ACC112 (cell line): ENCODE data around the gene MRPS18C.
A peak's percentile ranks its signal among the peaks of the same experiment; 100 is the strongest.
"Not testable (repeated sequence)": the region's sequence is repeated elsewhere in the genome, so short reads cannot be mapped to it uniquely, and the experiment has no call there.

Experiments used
- H2AFZ ChIP-seq: fragments of 200-600 bp; sonication (generic); one replicate; pipeline ENCODE4 v1.6.0; 2017; ENCODE audit warnings: antibody characterized with exemption, low read length; ENCODE audit not compliant: unreplicated experiment
- H3K27ac ChIP-seq: fragments of 200-600 bp; sonication (generic); 2 replicates; pipeline ENCODE4 v1.5.1; 2014; ENCODE audit warnings: low read depth, mild to moderate bottlenecking, antibody characterized with exemption, low read length, moderate library complexity
- H3K27me3 ChIP-seq: fragments of 200-600 bp; sonication (generic); 2 replicates; pipeline ENCODE4 v1.6.1; 2014; ENCODE audit warnings: mild to moderate bottlenecking, antibody characterized with exemption, low read length, moderate library complexity, mixed read lengths; ENCODE audit not compliant: insufficient read depth
- H3K36me3 ChIP-seq: fragments of 200-600 bp; sonication (generic); 2 replicates; pipeline ENCODE4 v1.6.1; 2016; ENCODE audit warnings: mild to moderate bottlenecking, antibody characterized with exemption, low read length, moderate library complexity, mixed read lengths; ENCODE audit not compliant: insufficient read depth
- H3K4me1 ChIP-seq: fragments of 200-600 bp; sonication (generic); one replicate; pipeline ENCODE4 v1.6.1; 2016; ENCODE audit warnings: low read length, mixed read lengths; ENCODE audit not compliant: insufficient read depth, unreplicated experiment, control insufficient read depth
- H3K4me3 ChIP-seq: fragments of 200-600 bp; sonication (generic); 2 replicates; pipeline ENCODE4 v1.5.1; 2014; ENCODE audit warnings: mild to moderate bottlenecking, low read depth, low read length
- H3K79me2 ChIP-seq: fragments of 200-600 bp; sonication (generic); one replicate; pipeline ENCODE4 v1.6.0; 2016; ENCODE audit warnings: low read length; ENCODE audit not compliant: control insufficient read depth, unreplicated experiment, insufficient read depth

MRPS18C gene

GRCh38 chr4:83449009-83449408 lies 6.8 kb upstream of the MRPS18C start:
- Histone ChIP-seq H3K36me3 (peaks cover 15% of the 10 kb centered on the region), H3K27ac (no peak overlapping the region), H3K4me1 (peaks cover 10% of the 10 kb centered on the region), H3K27me3 (no peaks in the 10 kb centered on the region), H3K79me2 (peaks cover 14% of the 10 kb centered on the region), H3K4me3 (no peak overlapping the region), H2AFZ (no peak overlapping the region)

- Histone ChIP-seq H3K36me3 (peaks cover 27% of the 10 kb centered on the region), H3K4me3 (peak overlapping the region; percentile 85), H3K27me3 (no peaks in the 10 kb centered on the region), H2AFZ (peak overlapping the region; percentile 85), H3K27ac (peak overlapping the region; percentile 93), H3K79me2 (peaks cover 58% of the 10 kb centered on the region), H3K4me1 (peaks cover 23% of the 10 kb centered on the region)
These were observed 1.2 kb upstream of the MRPS18C start for GRCh38 chr4:83454686-83455085.

GRCh38 chr4:83456184-83456501 lies 285 bp downstream of the MRPS18C start:
- Histone ChIP-seq H3K36me3 (peaks cover 35% of the 10 kb centered on the region), H2AFZ (peak overlapping the region; percentile 40), H3K4me1 (peaks cover 23% of the 10 kb centered on the region), H3K27ac (peak overlapping the region; percentile 37; the same call in 1 of the 2 replicates), H3K4me3 (peak overlapping the region; percentile 85), H3K79me2 (peaks cover 58% of the 10 kb centered on the region), H3K27me3 (no peaks in the 10 kb centered on the region)

- no peaks in the 10 kb centered on the region for H3K27me3 ChIP-seq
- H3K4me1 ChIP-seq: no peaks in the 10 kb centered on the region
- no peak overlapping the region for H3K4me3 ChIP-seq
- H3K36me3 ChIP-seq: peaks cover 9% of the 10 kb centered on the region
- no peaks in the 10 kb centered on the region for H3K79me2 ChIP-seq
- no peak overlapping the region for H3K27ac ChIP-seq
- H2AFZ ChIP-seq: no peak overlapping the region
These were observed 17.6 kb downstream of the MRPS18C start for GRCh38 chr4:83473423-83473822.

GRCh38 chr4:83473966-83474365 lies 18.1 kb downstream of the MRPS18C start:
- Histone ChIP-seq H3K36me3 (peaks cover 9% of the 10 kb centered on the region), H2AFZ (no peak overlapping the region), H3K79me2 (no peaks in the 10 kb centered on the region), H3K4me3 (no peak overlapping the region), H3K4me1 (no peaks in the 10 kb centered on the region), H3K27ac (no peak overlapping the region), H3K27me3 (no peaks in the 10 kb centered on the region)

- H2AFZ ChIP-seq: peak within 1 kb of the TSS; percentile 97
- no peaks in the 10 kb centered on the region for H3K36me3 ChIP-seq
- H3K27me3 ChIP-seq: no peaks in the 10 kb centered on the region
- peaks cover 8% of the 10 kb centered on the region for H3K4me1 ChIP-seq
- H3K27ac ChIP-seq: peak within 1 kb of the TSS; percentile 48
- H3K4me3 ChIP-seq: peak within 1 kb of the TSS; percentile 88
- H3K79me2 ChIP-seq: peaks cover 2% of the 10 kb centered on the region
These were observed 28.9 kb downstream of the MRPS18C start, which contains the start of gene ABRAXAS1 for GRCh38 chr4:83484500-83485461. ABRAXAS1 (minus strand) TSS chr4:83485100; CDS start chr4:83485072, 28 bp downstream.

- Histone ChIP-seq H3K27me3 (no peaks in the 10 kb centered on the region), H3K27ac (no peak overlapping the region), H2AFZ (no peak overlapping the region), H3K36me3 (no peaks in the 10 kb centered on the region), H3K79me2 (peaks cover 2% of the 10 kb centered on the region), H3K4me3 (no peak overlapping the region), H3K4me1 (peaks cover 8% of the 10 kb centered on the region)
These were observed 30.7 kb downstream of the MRPS18C start for GRCh38 chr4:83486457-83487129.

GRCh38 chr4:83489711-83490326 lies 34.0 kb downstream of the MRPS18C start:
- peaks cover 5% of the 10 kb centered on the region for H3K4me1 ChIP-seq
- no peaks in the 10 kb centered on the region for H3K79me2 ChIP-seq
- no peaks in the 10 kb centered on the region for H3K27me3 ChIP-seq
- no peak overlapping the region for H3K27ac ChIP-seq
- peak overlapping the region; percentile 63 for H2AFZ ChIP-seq
- no peak overlapping the region for H3K4me3 ChIP-seq
- no peaks in the 10 kb centered on the region for H3K36me3 ChIP-seq

GRCh38 chr4:83490876-83491450 lies 35.1 kb downstream of the MRPS18C start:
- no peaks in the 10 kb centered on the region for H3K4me1 ChIP-seq
- no peak overlapping the region for H3K4me3 ChIP-seq
- H3K27ac ChIP-seq: no peak overlapping the region
- no peaks in the 10 kb centered on the region for H3K27me3 ChIP-seq
- H3K36me3 ChIP-seq: no peaks in the 10 kb centered on the region
- H3K79me2 ChIP-seq: no peaks in the 10 kb centered on the region
- H2AFZ ChIP-seq: no peak overlapping the region

- H3K27ac ChIP-seq, H3K4me3 ChIP-seq, H3K79me2 ChIP-seq, H3K36me3 ChIP-seq, H3K4me1 ChIP-seq, H3K27me3 ChIP-seq, H2AFZ ChIP-seq: not testable (repeated sequence)
These were observed 40.4 kb downstream of the MRPS18C start for GRCh38 chr4:83496085-83496917.
